ENCODE data around the gene DCAF12. TPM values are rescaled to one million over a fixed set of nuclear protein-coding genes. Genes with fewer than 3 reads are reported as not detected.

The DCAF12 gene
- total and polyA plus RNA-seq, 4 donors: 8.4 to 120 (median 16.0) TPM

- H3K4me3 ChIP-seq (ENCODE audit: low read depth in 1 of 3, low read length in 3 of 3): no peak overlapping the region
- H3K9ac ChIP-seq (ENCODE audit: low read depth in 1 of 2, low read length in 2 of 2): no peak overlapping the region
- H3K27ac ChIP-seq (ENCODE audit: low read depth in 1 of 2, low read length in 2 of 2): no peak overlapping the region
- H3K27me3 ChIP-seq (ENCODE audit: control insufficient read depth in 4 of 4, insufficient read depth in 4 of 4, low read length in 3 of 4): no peaks in the 10 kb centered on the region
- no peaks in the 10 kb centered on the region for H3K9me3 ChIP-seq (ENCODE audit: control insufficient read depth in 4 of 4, low read length in 3 of 4)
- TF ChIP-seq FOXA2 (IDR thresholded peaks at IDR 0.05) (no peak), CTCF (IDR thresholded peaks at IDR 0.05; ENCODE audit: low read depth, low read length, missing input control) (no peak)
- H3K4me1 ChIP-seq (ENCODE audit: control insufficient read depth in 4 of 4, insufficient read depth in 4 of 4, low read length in 3 of 4): no peaks in the 10 kb centered on the region
- 94% methylated on average over 2 of the region's 2 CpGs for WGBS
- DNase-seq (ENCODE audit: low spot score): no peak
- H3K36me3 ChIP-seq (ENCODE audit: control insufficient read depth in 4 of 4, insufficient read depth in 3 of 4, low read depth in 1 of 4, low read length in 3 of 4): no peaks in the 10 kb centered on the region
Measured at GRCh38 chr9:34157898-34158297, 31.4 kb upstream of the DCAF12 start.

- H3K4me3 ChIP-seq (ENCODE audit: low read depth in 1 of 3, low read length in 3 of 3): no peak overlapping the region
- H3K9me3 ChIP-seq (ENCODE audit: control insufficient read depth in 4 of 4, low read length in 3 of 4): no peaks in the 10 kb centered on the region
- TF ChIP-seq TAF1 (conservative IDR thresholded peaks at IDR 0.05): no peak
- TF ChIP-seq EGR1 (IDR thresholded peaks at IDR 0.05; ENCODE audit: low read depth in 2 of 2): no peak
- no peak for TF ChIP-seq HNF4A (conservative IDR thresholded peaks at IDR 0.05)
- TF ChIP-seq ATF3 (IDR thresholded peaks at IDR 0.05): no peak
- no peak for TF ChIP-seq ZBTB33 (IDR thresholded peaks at IDR 0.05)
- no peak for TF ChIP-seq JUND (IDR thresholded peaks at IDR 0.05)
- TF ChIP-seq GABPA (IDR thresholded peaks at IDR 0.05 in 1 of 2, conservative IDR thresholded peaks at IDR 0.05 in 1 of 2): no peak
- no peak for TF ChIP-seq MAX (IDR thresholded peaks at IDR 0.05)
- TF ChIP-seq FOXA1 (IDR thresholded peaks at IDR 0.05): no peak
- no peak for DNase-seq (ENCODE audit: low spot score)
- no peaks in the 10 kb centered on the region for H3K36me3 ChIP-seq (ENCODE audit: control insufficient read depth in 4 of 4, insufficient read depth in 3 of 4, low read depth in 1 of 4, low read length in 3 of 4)
- no peaks in the 10 kb centered on the region for H3K27me3 ChIP-seq (ENCODE audit: control insufficient read depth in 4 of 4, insufficient read depth in 4 of 4, low read length in 3 of 4)
- H3K27ac ChIP-seq (ENCODE audit: low read depth in 1 of 2, low read length in 2 of 2): no peak overlapping the region
- no peaks in the 10 kb centered on the region for H3K4me1 ChIP-seq (ENCODE audit: control insufficient read depth in 4 of 4, insufficient read depth in 4 of 4, low read length in 3 of 4)
- H3K9ac ChIP-seq (ENCODE audit: low read depth in 1 of 2, low read length in 2 of 2): no peak overlapping the region
Measured at GRCh38 chr9:34157318-34157717, 30.8 kb upstream of the DCAF12 start.

DNA sequence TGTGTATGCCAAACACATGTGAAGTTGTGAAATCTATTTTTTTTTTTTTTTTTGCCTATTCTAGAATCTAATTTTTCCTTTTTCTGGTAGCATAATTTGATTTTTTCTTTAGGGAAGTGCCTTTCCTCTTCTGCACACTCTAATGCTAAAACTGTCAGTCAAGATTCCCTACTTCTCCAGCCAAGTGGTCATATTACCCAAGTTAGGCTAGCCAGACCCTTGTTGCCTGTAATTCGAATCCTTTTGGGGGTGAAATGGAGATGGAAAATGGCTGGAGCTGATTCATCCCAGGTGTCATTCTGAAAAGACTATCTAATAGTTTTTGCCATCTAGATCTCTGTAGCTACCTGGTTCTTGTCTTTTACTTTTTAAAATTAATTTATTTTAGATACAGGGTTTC, 27.6 kb upstream of the DCAF12 start:
- H3K4me3 ChIP-seq (ENCODE audit: low read depth in 1 of 3, low read length in 3 of 3): no peak overlapping the region
- 93% methylated on average over 1 of the region's 1 CpG for WGBS
- H3K27ac ChIP-seq (ENCODE audit: low read depth in 1 of 2, low read length in 2 of 2): no peak overlapping the region
- no peaks in the 10 kb centered on the region for H3K9me3 ChIP-seq (ENCODE audit: control insufficient read depth in 4 of 4, low read length in 3 of 4)
- TF ChIP-seq HNF4G (IDR thresholded peaks at IDR 0.05) (no peak), CTCF (IDR thresholded peaks at IDR 0.05; ENCODE audit: low read depth, low read length, missing input control) (no peak), HNF4A (conservative IDR thresholded peaks at IDR 0.05) (no peak), JUND (IDR thresholded peaks at IDR 0.05) (no peak), SP1 (IDR thresholded peaks at IDR 0.05) (no peak), NR2F2 (IDR thresholded peaks at IDR 0.05) (no peak), EGR1 (IDR thresholded peaks at IDR 0.05; ENCODE audit: low read depth in 2 of 2) (no peak), FOXA2 (IDR thresholded peaks at IDR 0.05) (no peak), ATF3 (IDR thresholded peaks at IDR 0.05) (no peak), TAF1 (conservative IDR thresholded peaks at IDR 0.05) (no peak), FOXA1 (IDR thresholded peaks at IDR 0.05) (no peak), GABPA (IDR thresholded peaks at IDR 0.05 in 1 of 2, conservative IDR thresholded peaks at IDR 0.05 in 1 of 2) (no peak), YY1 (IDR thresholded peaks at IDR 0.05) (no peak), RXRA (IDR thresholded peaks at IDR 0.05) (no peak), RAD21 (IDR thresholded peaks at IDR 0.05) (no peak), ZBTB33 (IDR thresholded peaks at IDR 0.05) (no peak)
- H3K4me1 ChIP-seq (ENCODE audit: control insufficient read depth in 4 of 4, insufficient read depth in 4 of 4, low read length in 3 of 4): no peaks in the 10 kb centered on the region
- H3K36me3 ChIP-seq (ENCODE audit: control insufficient read depth in 4 of 4, insufficient read depth in 3 of 4, low read depth in 1 of 4, low read length in 3 of 4): no peaks in the 10 kb centered on the region
- DNase-seq (ENCODE audit: low spot score): no peak
- no peak overlapping the region for H3K9ac ChIP-seq (ENCODE audit: low read depth in 1 of 2, low read length in 2 of 2)
- no peaks in the 10 kb centered on the region for H3K27me3 ChIP-seq (ENCODE audit: control insufficient read depth in 4 of 4, insufficient read depth in 4 of 4, low read length in 3 of 4)

All from liver (tissue), 9 donors.